Epidermal melanocyte (primary cell): Measurements from ENCODE around the gene EEPD1.

Experiments
- DNase-seq: peaks from one replicate; pipeline ENCODE4 v3.0.0; 2011; ENCODE audit warnings: low spot score; ENCODE audit not compliant: insufficient read length

EEPD1 gene

GRCh38 chr7:36299223-36299774, 146.2 kb downstream of the EEPD1 start:
- DNase-seq: no peak

- no peak for DNase-seq
These were observed 146.8 kb downstream of the EEPD1 start for GRCh38 chr7:36299823-36300341.

- no peak for DNase-seq
These were observed 147.8 kb downstream of the EEPD1 start for GRCh38 chr7:36300696-36301350.

GRCh38 chr7:36301914-36302771, 149.1 kb downstream of the EEPD1 start:
- no peak for DNase-seq

- DNase-seq: peak; percentile 92
These were observed 150.4 kb downstream of the EEPD1 start for GRCh38 chr7:36303202-36304098.

- no peak for DNase-seq
These were observed 151.0 kb downstream of the EEPD1 start for GRCh38 chr7:36304099-36304425.

GRCh38 chr7:36305226-36305625, 152.2 kb downstream of the EEPD1 start:
- DNase-seq: no peak

GRCh38 chr7:36305648-36306047, 152.6 kb downstream of the EEPD1 start:
- DNase-seq: no peak

GRCh38 chr7:36306222-36306621, 153.2 kb downstream of the EEPD1 start:
- DNase-seq: no peak

- DNase-seq: no peak
These were observed 153.7 kb downstream of the EEPD1 start for GRCh38 chr7:36306722-36307121.

GRCh38 chr7:36308031-36308430, 155.0 kb downstream of the EEPD1 start:
- no peak for DNase-seq

GRCh38 chr7:36309301-36309700, 156.2 kb downstream of the EEPD1 start:
- no peak for DNase-seq

GRCh38 chr7:36309716-36310115, 156.7 kb downstream of the EEPD1 start:
- no peak for DNase-seq

GRCh38 chr7:36310897-36311296, 157.8 kb downstream of the EEPD1 start:
- DNase-seq: no peak

- DNase-seq: no peak
These were observed 158.5 kb downstream of the EEPD1 start for GRCh38 chr7:36311539-36311938.

- no peak for DNase-seq
These were observed 159.2 kb downstream of the EEPD1 start for GRCh38 chr7:36312064-36312914.

- no peak for DNase-seq
These were observed 159.9 kb downstream of the EEPD1 start for GRCh38 chr7:36312915-36313334.

- DNase-seq: no peak
These were observed 160.6 kb downstream of the EEPD1 start for GRCh38 chr7:36313607-36314006.

GRCh38 chr7:36314491-36314890, 161.4 kb downstream of the EEPD1 start:
- no peak for DNase-seq

- DNase-seq: no peak
These were observed 162.4 kb downstream of the EEPD1 start for GRCh38 chr7:36315309-36315944.
